ENCODE results near the gene HYAL4.
"Not testable (repeated sequence)": the region's sequence is repeated elsewhere in the genome, so short reads cannot be mapped to it uniquely, and the experiment has no call there.

The HYAL4 gene

GRCh38 chr7:123849855-123850254 lies 4.9 kb downstream of the HYAL4 start:
- no peaks in the 10 kb centered on the region for H3F3A ChIP-seq (ENCODE audit: control insufficient read depth, insufficient read depth)
- H3K9me2 ChIP-seq (replicated peaks; ENCODE audit: control insufficient read depth, low read length): no peaks in the 10 kb centered on the region

GRCh38 chr7:123851404-123851803 lies 6.4 kb downstream of the HYAL4 start:
- H3K9me3 ChIP-seq (ENCODE audit: control insufficient read depth, insufficient read depth, low read length); H3K79me2 ChIP-seq (ENCODE audit: control insufficient read depth, low read length); H3K9me2 ChIP-seq (replicated peaks; ENCODE audit: control insufficient read depth, low read length); H3K4me1 ChIP-seq (ENCODE audit: control insufficient read depth, low read length); H3K4me3 ChIP-seq (ENCODE audit: low read length); H4K20me1 ChIP-seq (ENCODE audit: control insufficient read depth, insufficient read depth, low read depth, low read length); H3K36me3 ChIP-seq (ENCODE audit: control insufficient read depth, low read length); H3F3A ChIP-seq (ENCODE audit: control insufficient read depth, insufficient read depth); H3K27me3 ChIP-seq (ENCODE audit: control insufficient read depth, low read length); H3K4me2 ChIP-seq (ENCODE audit: low read length); H3K27ac ChIP-seq (ENCODE audit: low read depth, low read length): not testable (repeated sequence)

More at GRCh38 chr7:123849855-123850254, 4.9 kb downstream of the HYAL4 start:
- no peaks in the 10 kb centered on the region for H3K36me3 ChIP-seq (ENCODE audit: control insufficient read depth, low read length)
- no peaks in the 10 kb centered on the region for H3K27me3 ChIP-seq (ENCODE audit: control insufficient read depth, low read length)
- H3K4me1 ChIP-seq (ENCODE audit: control insufficient read depth, low read length): no peaks in the 10 kb centered on the region
- H4K20me1 ChIP-seq (ENCODE audit: control insufficient read depth, insufficient read depth, low read depth, low read length): no peaks in the 10 kb centered on the region
- H3K4me3 ChIP-seq (ENCODE audit: low read length): no peak overlapping the region
- no peaks in the 10 kb centered on the region for H3K79me2 ChIP-seq (ENCODE audit: control insufficient read depth, low read length)
- no peak for TF ChIP-seq EZH2phosphoT487 (IDR thresholded peaks at IDR 0.05; ENCODE audit: borderline replicate concordance, low read length)
- no peak for TF ChIP-seq CTCF (IDR thresholded peaks at IDR 0.05; ENCODE audit: low read depth, low read length, poor library complexity, severe bottlenecking)
- H3K4me2 ChIP-seq (ENCODE audit: low read length): no peak overlapping the region
- no peaks in the 10 kb centered on the region for H3K9me3 ChIP-seq (ENCODE audit: control insufficient read depth, insufficient read depth, low read length)
- H3K27ac ChIP-seq (ENCODE audit: low read depth, low read length): no peak overlapping the region

- H3K79me2 ChIP-seq (ENCODE audit: control insufficient read depth, low read length); H3F3A ChIP-seq (ENCODE audit: control insufficient read depth, insufficient read depth); H3K36me3 ChIP-seq (ENCODE audit: control insufficient read depth, low read length); H3K27me3 ChIP-seq (ENCODE audit: control insufficient read depth, low read length); H3K9me3 ChIP-seq (ENCODE audit: control insufficient read depth, insufficient read depth, low read length); H3K9me2 ChIP-seq (replicated peaks; ENCODE audit: control insufficient read depth, low read length); H3K27ac ChIP-seq (ENCODE audit: low read depth, low read length); H4K20me1 ChIP-seq (ENCODE audit: control insufficient read depth, insufficient read depth, low read depth, low read length); H3K4me3 ChIP-seq (ENCODE audit: low read length); H3K4me2 ChIP-seq (ENCODE audit: low read length); H3K4me1 ChIP-seq (ENCODE audit: control insufficient read depth, low read length): not testable (repeated sequence)
Observed at GRCh38 chr7:123854291-123854690, 9.3 kb downstream of the HYAL4 start.

- not testable (repeated sequence) for H4K20me1 ChIP-seq (ENCODE audit: control insufficient read depth, insufficient read depth, low read depth, low read length); H3K4me2 ChIP-seq (ENCODE audit: low read length); H3K36me3 ChIP-seq (ENCODE audit: control insufficient read depth, low read length); H3K9me2 ChIP-seq (replicated peaks; ENCODE audit: control insufficient read depth, low read length); H3K27ac ChIP-seq (ENCODE audit: low read depth, low read length); H3K4me1 ChIP-seq (ENCODE audit: control insufficient read depth, low read length); H3F3A ChIP-seq (ENCODE audit: control insufficient read depth, insufficient read depth); H3K27me3 ChIP-seq (ENCODE audit: control insufficient read depth, low read length); H3K9me3 ChIP-seq (ENCODE audit: control insufficient read depth, insufficient read depth, low read length); H3K79me2 ChIP-seq (ENCODE audit: control insufficient read depth, low read length); H3K4me3 ChIP-seq (ENCODE audit: low read length)
Observed at GRCh38 chr7:123856428-123856827, 11.5 kb downstream of the HYAL4 start.

- H3K79me2 ChIP-seq (ENCODE audit: control insufficient read depth, low read length): no peaks in the 10 kb centered on the region
- H3K9me3 ChIP-seq (ENCODE audit: control insufficient read depth, insufficient read depth, low read length): no peaks in the 10 kb centered on the region
- no peaks in the 10 kb centered on the region for H3K9me2 ChIP-seq (replicated peaks; ENCODE audit: control insufficient read depth, low read length)
- no peak overlapping the region for H3K4me3 ChIP-seq (ENCODE audit: low read length)
- no peaks in the 10 kb centered on the region for H4K20me1 ChIP-seq (ENCODE audit: control insufficient read depth, insufficient read depth, low read depth, low read length)
- H3K36me3 ChIP-seq (ENCODE audit: control insufficient read depth, low read length): no peaks in the 10 kb centered on the region
- H3F3A ChIP-seq (ENCODE audit: control insufficient read depth, insufficient read depth): no peaks in the 10 kb centered on the region
- H3K27me3 ChIP-seq (ENCODE audit: control insufficient read depth, low read length): peaks cover 2% of the 10 kb centered on the region; the same call in 1 of the 2 replicates
- H3K27ac ChIP-seq (ENCODE audit: low read depth, low read length): no peak overlapping the region
- no peak overlapping the region for H3K4me2 ChIP-seq (ENCODE audit: low read length)
- TF ChIP-seq EZH2phosphoT487 (IDR thresholded peaks at IDR 0.05; ENCODE audit: borderline replicate concordance, low read length) (no peak), CTCF (IDR thresholded peaks at IDR 0.05; ENCODE audit: low read depth, low read length, poor library complexity, severe bottlenecking) (no peak)
- no peaks in the 10 kb centered on the region for H3K4me1 ChIP-seq (ENCODE audit: control insufficient read depth, low read length)
Observed at GRCh38 chr7:123860848-123861247, 15.9 kb downstream of the HYAL4 start.

Data from DOHH2 (cell line).